ENCODE data around the gene FCRL5. TPM values are rescaled to one million over a fixed set of nuclear protein-coding genes. Genes with fewer than 3 reads are reported as not detected.

FCRL5 gene
- total RNA-seq, 4 donors from 2014 or later, result 0.15 to 1.2 TPM; not detected in 2

DNA sequence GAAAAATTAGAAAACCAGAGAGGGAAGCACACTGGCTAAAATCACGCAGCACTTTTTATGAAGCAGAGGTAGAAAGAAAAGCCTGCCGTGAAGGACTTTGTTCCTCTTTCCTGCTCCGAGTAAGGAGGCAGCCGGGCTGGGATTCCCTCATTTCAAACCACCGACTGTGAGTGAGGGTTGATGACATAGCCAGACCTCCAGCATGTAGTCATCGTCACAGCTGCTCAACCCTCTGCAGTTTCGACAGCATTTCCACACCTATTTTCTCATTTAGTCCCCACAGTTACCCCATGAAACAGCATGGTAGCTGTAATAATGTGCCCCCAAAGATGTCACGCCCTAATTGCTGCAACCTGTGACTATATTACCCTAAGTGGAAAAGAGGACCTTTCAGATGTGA is 35.3 kb downstream of the FCRL5 start:
- Histone ChIP-seq H3K27me3 (no peaks in the 10 kb centered on the region), H3K36me3 (no peaks in the 10 kb centered on the region), H3K4me3 (replicated peaks in 1 of 3) (no peak overlapping the region), H3K9me3 (no peaks in the 10 kb centered on the region), H3K4me1 (no peaks in the 10 kb centered on the region), H3K27ac (no peak overlapping the region)
- 80 to 90% methylated on average over 8 of the region's 8 CpGs for WGBS, 2 donors
- DNase-seq, result no peak
- TF ChIP-seq, protein P1, sequence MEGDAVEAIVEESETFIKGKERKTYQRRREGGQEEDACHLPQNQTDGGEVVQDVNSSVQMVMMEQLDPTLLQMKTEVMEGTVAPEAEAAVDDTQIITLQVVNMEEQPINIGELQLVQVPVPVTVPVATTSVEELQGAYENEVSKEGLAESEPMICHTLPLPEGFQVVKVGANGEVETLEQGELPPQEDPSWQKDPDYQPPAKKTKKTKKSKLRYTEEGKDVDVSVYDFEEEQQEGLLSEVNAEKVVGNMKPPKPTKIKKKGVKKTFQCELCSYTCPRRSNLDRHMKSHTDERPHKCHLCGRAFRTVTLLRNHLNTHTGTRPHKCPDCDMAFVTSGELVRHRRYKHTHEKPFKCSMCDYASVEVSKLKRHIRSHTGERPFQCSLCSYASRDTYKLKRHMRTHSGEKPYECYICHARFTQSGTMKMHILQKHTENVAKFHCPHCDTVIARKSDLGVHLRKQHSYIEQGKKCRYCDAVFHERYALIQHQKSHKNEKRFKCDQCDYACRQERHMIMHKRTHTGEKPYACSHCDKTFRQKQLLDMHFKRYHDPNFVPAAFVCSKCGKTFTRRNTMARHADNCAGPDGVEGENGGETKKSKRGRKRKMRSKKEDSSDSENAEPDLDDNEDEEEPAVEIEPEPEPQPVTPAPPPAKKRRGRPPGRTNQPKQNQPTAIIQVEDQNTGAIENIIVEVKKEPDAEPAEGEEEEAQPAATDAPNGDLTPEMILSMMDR (IDR thresholded peaks at IDR 0.05), result no peak
- no peak for TF ChIP-seq POLR2A (IDR thresholded peaks at IDR 0.05)
- intact Hi-C loops (cut with DNase I), result no loop called here

DNA sequence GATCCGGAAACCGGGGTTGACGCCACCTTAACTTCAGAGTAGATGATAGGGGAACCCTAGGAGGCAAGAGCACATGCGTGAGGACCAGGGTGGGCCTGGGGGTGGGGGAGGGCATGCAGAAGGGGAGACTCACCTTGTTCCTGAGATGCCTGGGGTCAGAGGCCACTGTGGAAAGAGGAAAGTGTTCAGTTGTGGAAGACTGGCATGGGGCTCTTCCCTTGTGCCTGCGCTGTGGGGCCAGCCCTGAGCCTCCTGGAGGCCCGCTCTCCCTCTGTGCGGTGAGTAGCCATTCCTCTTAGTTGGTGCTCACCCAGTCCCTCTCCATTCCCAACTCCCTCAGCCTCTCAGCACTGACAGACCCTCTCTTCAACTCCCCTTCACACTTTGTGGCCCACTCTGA is 36.6 kb downstream of the FCRL5 start:
- TF ChIP-seq POLR2A (IDR thresholded peaks at IDR 0.05), result no peak
- TF ChIP-seq, protein P1 (IDR thresholded peaks at IDR 0.05), result no peak
- intact Hi-C loops (cut with DNase I), result no loop called here
- Histone ChIP-seq H3K4me1 (no peaks in the 10 kb centered on the region), H3K27ac (no peak overlapping the region), H3K4me3 (replicated peaks in 1 of 3) (no peak overlapping the region), H3K9me3 (no peaks in the 10 kb centered on the region), H3K27me3 (no peaks in the 10 kb centered on the region), H3K36me3 (no peaks in the 10 kb centered on the region)
- WGBS, 2 donors, result 89 to 95% methylated on average over 7 of the region's 7 CpGs
- DNase-seq, result no peak

DNA sequence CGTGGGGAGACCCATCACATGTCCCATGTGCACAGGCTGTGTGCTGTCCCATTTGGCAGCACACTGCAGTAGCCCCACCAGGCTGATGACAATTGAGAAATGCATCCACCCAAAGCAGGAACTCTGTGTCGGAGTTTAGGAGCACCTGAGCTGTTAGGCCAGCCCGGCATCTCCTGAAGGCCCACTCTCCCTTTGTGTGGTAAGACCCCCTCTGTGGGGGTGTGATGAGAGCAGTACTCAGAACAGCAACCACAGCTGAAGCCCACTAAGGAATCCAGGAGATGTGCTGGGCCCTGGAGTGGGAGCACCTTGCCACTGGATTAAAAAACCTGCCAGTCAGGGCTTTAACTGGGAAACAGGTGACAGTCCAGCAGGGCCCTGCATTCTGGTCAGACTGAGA is 37.2 kb downstream of the FCRL5 start:
- H3K27me3 ChIP-seq, result no peaks in the 10 kb centered on the region
- 86 to 96% methylated on average over 3 of the region's 3 CpGs for WGBS, 2 donors
- intact Hi-C loops (cut with DNase I), result no loop called here
- no peak overlapping the region for H3K27ac ChIP-seq
- H3K9me3 ChIP-seq, result no peaks in the 10 kb centered on the region
- H3K4me3 ChIP-seq (replicated peaks in 1 of 3), result no peak overlapping the region
- no peaks in the 10 kb centered on the region for H3K36me3 ChIP-seq
- no peak for DNase-seq
- TF ChIP-seq POLR2A (IDR thresholded peaks at IDR 0.05), result no peak
- TF ChIP-seq, protein P1 (IDR thresholded peaks at IDR 0.05), result no peak
- H3K4me1 ChIP-seq, result no peaks in the 10 kb centered on the region

DNA sequence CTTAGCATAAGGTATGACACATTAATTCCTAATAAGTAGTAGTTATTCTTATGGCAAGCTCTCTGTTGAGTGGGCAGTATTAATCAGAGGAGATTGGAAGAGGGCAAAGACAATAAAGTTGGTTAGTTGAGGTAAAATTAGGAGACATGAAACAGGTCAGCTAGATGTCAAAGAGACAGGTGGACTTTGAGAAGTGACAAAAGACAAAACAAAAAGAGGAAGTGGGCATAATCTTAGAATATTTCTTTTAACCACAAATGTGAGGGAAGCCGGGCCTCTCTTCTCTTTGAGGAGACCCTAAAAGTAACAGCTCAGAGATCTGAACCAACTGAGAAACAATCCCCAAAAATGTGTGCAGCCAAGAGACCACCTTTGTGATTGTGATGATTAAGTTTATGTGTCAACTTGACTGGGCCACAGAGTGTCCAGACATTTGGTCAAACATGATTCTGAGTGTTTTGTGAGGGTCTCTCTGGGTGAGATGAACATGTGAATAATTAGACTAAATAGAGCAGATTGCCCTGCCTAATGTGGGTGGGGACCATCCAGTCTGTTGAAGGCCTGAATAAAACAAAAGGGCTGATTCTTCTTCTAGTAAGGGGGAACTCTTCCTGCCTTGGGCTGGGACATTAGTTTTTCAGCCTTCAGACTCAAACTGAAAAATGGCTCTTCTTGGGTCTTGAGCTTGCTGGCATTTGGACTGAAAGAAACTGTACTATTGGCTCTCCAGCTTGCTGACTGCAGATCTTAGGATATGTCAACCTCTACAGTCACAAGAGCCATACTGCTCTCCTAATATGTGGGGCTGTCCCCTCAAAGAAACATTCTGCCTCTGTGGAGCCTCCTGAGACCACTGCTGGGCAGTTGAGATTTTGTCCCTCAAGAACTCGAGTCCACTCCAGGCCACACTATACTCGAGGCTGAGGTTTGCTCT is 40.0 kb downstream of the FCRL5 start:
- Histone ChIP-seq H3K4me1 (no peaks in the 10 kb centered on the region), H3K27ac (no peak overlapping the region), H3K27me3 (no peaks in the 10 kb centered on the region), H3K4me3 (replicated peaks in 1 of 3) (no peak overlapping the region), H3K9me3 (no peaks in the 10 kb centered on the region), H3K36me3 (no peaks in the 10 kb centered on the region)
- TF ChIP-seq, protein P1 (IDR thresholded peaks at IDR 0.05), result no peak
- no peak for TF ChIP-seq POLR2A (IDR thresholded peaks at IDR 0.05)
- 86 to 93% methylated on average over 3 of the region's 3 CpGs for WGBS, 2 donors
- DNase-seq, result no peak
- intact Hi-C loops (cut with DNase I), result no loop called here

DNA sequence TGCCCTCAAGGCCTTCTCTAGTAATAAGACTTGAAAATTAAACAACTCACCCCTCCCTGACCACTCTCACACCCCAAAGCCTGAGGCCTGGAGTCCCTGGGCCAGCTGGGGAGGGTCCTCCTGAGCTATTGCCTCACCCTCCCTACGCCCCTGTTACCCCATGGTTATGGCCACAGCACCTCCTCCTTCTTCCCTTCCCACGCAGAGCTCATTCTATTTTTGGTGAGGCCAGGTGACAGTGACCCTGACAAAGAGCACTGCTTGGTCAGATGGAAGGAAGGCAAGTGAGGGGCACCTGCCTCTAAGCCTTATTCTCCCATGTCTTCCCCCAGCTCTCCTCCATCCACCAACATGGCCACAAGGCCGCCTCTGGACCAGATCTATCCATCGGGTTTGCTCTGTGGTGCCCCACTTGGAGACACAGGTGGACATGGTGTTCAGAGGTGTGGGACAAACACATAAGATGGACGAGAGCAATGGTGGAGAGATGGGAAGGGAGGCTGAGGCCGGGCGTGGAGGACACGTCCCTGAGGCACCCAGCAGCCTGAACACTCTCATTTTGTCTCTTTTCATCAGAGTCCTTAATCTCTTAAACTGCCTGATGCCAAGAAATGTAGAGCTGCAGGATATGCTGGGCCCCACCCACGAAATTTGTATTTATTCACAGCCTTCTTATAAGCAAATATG is 42.6 kb downstream of the FCRL5 start:
- WGBS, 2 donors, result 92 to 94% methylated on average over 9 of the region's 9 CpGs
- Histone ChIP-seq H3K36me3 (no peaks in the 10 kb centered on the region), H3K4me3 (replicated peaks in 1 of 3) (no peak overlapping the region), H3K9me3 (no peaks in the 10 kb centered on the region), H3K4me1 (no peaks in the 10 kb centered on the region), H3K27me3 (no peaks in the 10 kb centered on the region), H3K27ac (no peak overlapping the region)
- intact Hi-C loops (cut with DNase I), result no loop called here
- no peak for DNase-seq
- no peak for TF ChIP-seq POLR2A (IDR thresholded peaks at IDR 0.05)
- TF ChIP-seq, protein P1 (IDR thresholded peaks at IDR 0.05), result no peak
